ENCODE data around the gene GUCY1A2.
"Not testable (repeated sequence)": the region's sequence is repeated elsewhere in the genome, so short reads cannot be mapped to it uniquely, and the experiment has no call there.

GUCY1A2 gene

GRCh38 chr11:106828576-106828975 is 189.7 kb downstream of the GUCY1A2 start:
- no peak for DNase-seq

GRCh38 chr11:106827687-106828086 is 190.6 kb downstream of the GUCY1A2 start:
- no peak for DNase-seq

DNA sequence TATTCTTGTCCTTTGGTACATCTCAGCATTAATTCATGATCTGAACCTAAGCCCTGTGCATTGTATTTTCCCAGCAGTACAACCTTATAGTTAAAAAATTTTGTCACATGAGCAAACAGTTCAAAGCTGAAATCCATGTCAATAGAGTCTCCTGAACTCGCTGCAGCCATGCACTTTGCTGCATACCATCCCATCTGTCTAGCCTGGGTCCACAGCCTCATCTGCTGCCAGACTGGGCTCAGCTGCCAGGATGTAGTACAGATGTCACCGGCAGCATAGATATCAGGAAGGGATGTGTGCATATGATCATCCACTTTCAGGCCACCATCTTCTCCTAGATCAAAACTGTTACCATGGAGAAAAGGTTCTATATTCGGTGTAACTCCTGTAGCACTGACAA is 191.7 kb downstream of the GUCY1A2 start:
- DNase-seq: not testable (repeated sequence)

GRCh38 chr11:106821826-106822225 is 196.4 kb downstream of the GUCY1A2 start:
- DNase-seq: no peak

DNA sequence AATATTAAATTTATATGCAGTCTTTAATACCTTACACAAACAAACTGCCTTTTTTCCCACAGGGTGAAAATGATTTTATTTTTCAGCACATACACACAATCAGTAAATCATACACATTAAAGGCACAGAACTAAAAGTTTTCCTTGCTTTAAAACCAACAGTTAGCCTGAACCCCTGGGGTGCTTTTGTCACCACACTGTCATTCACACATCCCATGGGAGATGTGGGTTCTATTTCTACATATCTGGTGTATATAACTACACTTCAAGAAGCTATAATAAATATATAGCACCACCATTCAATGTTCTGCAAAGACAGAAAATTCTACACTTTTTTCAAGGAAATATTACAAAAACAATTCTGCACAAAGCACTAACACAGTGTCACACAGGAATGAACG is 197.0 kb downstream of the GUCY1A2 start:
- DNase-seq: no peak

GRCh38 chr11:106818443-106818842 is 199.8 kb downstream of the GUCY1A2 start:
- no peak for DNase-seq

GRCh38 chr11:106815209-106815608 is 203.1 kb downstream of the GUCY1A2 start:
- no peak for DNase-seq

DNA sequence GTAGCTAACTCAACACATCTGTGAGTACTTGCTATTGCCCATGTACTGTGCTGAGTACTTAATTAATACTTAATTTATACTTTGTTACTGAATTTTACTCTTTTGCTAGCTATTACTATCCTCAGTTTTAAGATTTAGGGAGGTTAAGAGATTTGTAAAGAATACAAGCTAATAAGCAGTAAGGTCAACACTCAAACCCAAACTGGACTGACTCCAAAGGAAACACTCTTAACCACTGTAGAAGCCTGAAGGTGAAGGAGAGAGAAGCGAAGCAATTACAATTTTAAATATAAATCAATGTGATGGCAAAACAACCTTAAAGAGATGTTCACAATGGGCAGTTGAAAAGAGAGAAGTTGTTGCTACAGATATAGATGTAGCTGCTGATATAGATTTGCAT is 204.5 kb downstream of the GUCY1A2 start:
- DNase-seq: no peak

DNA sequence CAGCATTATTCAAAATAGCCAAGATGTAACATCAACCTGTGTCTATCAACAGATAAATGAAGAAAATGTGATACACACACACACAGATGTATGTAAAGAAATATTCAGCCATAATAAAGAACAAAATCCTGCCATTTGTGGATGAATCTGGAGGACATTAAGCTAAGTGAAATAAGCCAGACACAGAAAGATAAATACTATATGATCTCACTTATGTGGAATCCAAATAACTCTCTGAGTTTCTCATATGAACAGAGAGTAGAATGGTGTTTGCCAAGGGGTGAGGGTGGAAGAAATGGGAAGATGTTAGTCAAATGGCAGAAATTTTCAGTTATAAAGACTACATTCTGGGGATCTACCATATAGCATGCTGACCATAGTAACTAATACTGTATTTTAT is 224.2 kb downstream of the GUCY1A2 start:
- DNase-seq: no peak

- DNase-seq: no peak
Observed at GRCh38 chr11:106789406-106789805, 228.9 kb downstream of the GUCY1A2 start.

GRCh38 chr11:106787454-106787853 is 230.8 kb downstream of the GUCY1A2 start:
- DNase-seq: no peak

- DNase-seq: no peak
Observed at GRCh38 chr11:106785913-106786650, 232.2 kb downstream of the GUCY1A2 start.

GRCh38 chr11:106777302-106777701 is 241.0 kb downstream of the GUCY1A2 start:
- DNase-seq: not testable (repeated sequence)

DNA sequence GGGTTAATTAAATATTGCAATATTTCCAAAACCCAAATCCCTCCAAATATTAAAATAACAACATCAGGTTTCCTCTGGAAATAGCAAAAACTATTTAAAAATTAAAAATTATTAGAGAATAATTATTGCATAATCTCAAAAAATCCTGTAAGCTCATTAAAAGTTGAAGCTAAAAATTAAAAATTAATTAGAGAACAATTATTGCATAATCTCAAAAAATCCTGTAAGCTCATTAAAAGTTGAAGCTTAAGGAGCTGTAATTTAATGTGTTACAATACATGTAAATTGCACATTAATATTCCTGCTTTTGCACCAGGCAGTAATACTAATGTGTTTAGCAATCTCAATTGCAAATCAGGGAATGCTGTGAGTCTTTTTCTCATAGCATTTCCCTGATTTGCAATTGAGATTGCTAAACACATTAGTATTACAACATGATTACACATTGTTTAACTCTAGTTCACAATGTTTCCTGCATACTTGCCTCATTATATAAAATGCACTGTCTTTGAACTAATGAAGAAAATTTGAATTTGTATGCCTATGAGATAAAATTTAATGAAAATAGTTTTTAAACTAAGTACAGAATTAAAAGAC is 247.7 kb downstream of the GUCY1A2 start:
- DNase-seq: no peak

- DNase-seq: peak; percentile 54
Observed at GRCh38 chr11:106765469-106766258, 252.6 kb downstream of the GUCY1A2 start.

- peak; percentile 38 for DNase-seq
Observed at GRCh38 chr11:106763501-106763900, 254.8 kb downstream of the GUCY1A2 start.

- no peak for DNase-seq
Observed at GRCh38 chr11:106761745-106762144, 256.5 kb downstream of the GUCY1A2 start.

DNA sequence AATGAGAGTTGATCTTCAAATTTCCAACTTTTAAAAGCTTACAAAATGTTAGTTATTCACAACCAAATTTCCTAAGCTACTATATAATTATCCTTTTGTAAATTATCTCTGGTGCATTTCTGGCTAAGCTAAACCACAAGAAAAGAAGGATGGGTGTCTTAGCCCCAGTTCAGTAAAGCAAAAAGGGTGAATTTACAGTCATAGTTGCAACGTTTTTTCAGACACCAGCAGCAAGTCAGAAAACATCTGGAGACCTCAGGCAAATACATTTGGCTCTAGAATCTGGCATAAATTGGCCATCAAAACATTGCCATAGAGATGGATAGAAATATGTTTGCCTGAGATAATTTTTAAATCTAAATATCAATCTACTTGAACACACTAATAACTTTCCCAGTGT is 257.0 kb downstream of the GUCY1A2 start:
- DNase-seq: no peak

- no peak for DNase-seq
Observed at GRCh38 chr11:106748059-106748458, 270.2 kb downstream of the GUCY1A2 start.

GRCh38 chr11:106745941-106746340 is 272.3 kb downstream of the GUCY1A2 start:
- no peak for DNase-seq

DNA sequence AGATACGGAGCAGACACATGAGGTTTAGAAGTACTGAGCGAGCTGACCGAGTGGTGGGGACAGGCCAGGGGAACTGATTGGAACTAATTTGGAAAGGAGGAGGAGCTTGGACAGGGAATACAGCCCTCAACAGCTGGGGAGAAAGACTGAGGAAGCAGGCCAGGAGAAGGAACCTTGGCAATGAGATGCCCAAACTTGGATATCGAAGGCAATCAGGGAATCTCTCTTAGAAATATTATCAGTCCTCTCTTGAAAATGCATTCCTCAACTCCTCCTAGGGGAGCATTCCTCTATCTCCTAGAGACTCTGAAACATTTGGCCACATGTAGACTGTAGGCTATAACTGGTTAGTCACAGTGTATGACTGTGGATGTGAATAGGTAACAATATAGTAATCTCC is 284.6 kb downstream of the GUCY1A2 start:
- DNase-seq: no peak

DNA sequence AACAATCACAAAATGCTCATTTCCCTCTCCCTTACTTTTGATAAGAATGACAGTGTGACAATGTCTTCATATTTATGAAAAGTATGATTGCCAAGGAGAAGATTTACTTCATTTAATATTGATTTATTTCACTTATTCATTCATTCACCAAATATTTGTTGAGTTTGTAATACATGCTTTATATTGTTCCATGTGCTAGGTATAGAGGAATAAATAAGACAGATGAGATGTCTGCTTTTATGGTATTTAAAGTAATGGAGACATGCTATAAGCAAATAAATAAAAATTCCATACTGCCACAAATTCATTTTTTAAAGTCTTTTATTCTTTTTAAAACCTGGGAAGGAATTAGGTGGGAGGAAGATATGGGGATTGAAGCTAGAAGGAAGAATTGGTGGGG is 289.4 kb downstream of the GUCY1A2 start:
- no peak for DNase-seq

GRCh38 chr11:106728379-106728778 is 289.9 kb downstream of the GUCY1A2 start:
- DNase-seq: no peak

DNA sequence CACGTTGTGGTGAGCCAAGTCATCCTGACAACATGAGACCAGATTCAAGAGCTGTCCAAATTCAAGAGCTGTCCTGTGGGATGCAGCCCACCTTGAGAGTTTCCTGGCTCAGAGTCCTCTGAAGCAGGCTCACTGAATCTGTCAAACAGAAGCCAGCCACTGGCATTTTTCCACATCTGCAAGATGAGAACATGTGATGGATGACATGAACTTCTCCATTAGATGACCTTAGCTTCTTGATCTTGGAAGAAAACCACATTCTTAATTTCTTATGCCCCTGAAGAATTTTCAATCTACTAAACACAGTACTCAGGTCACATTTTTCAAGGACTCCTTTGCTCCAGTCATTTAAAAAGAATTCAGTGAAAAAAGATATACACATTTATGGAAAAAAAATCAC is 291.0 kb downstream of the GUCY1A2 start:
- DNase-seq: no peak

Measured in NCI-H524 treated with DMSO at 0.1 percent for 48 hours (cell line).